Endothelial cell of umbilical vein (primary cell): ENCODE results near the gene BUD31. TPM values are rescaled to one million over a fixed set of nuclear protein-coding genes. Genes with fewer than 3 reads are reported as not detected.

Source experiments
- BruUV-seq: library from RNA; stranded (reverse); fragments of 400-500 nt; replicated peaks from 2 replicates; lab custom pipeline; 2021; lab: Mats Ljungman, UMichigan
- CTCF ChIA-PET: fragments of 300-600, 350-600 bp; sonication (Branson Sonifier 250); formaldehyde crosslinking; loops from one replicate; lab custom pipeline; 2021; ENCODE audit warnings: antibody characterized with exemption, inconsistent platforms; lab: Charles Lee
- POLR2A ChIA-PET: fragments of 300-600, 350-600 bp; sonication (Branson Sonifier 250); formaldehyde crosslinking; loops from one replicate; lab custom pipeline; 2021; ENCODE audit warnings: antibody characterized with exemption, inconsistent platforms; lab: Charles Lee
- DNase-seq: peaks from one replicate; pipeline ENCODE4 v3.0.0-alpha.2; 2011; ENCODE audit warnings: low read depth, low spot score
- FAIRE-seq: peaks from 2 replicates; lab custom pipeline; 2011; peaks lifted over from hg19 to GRCh38; lab: Jason Lieb, UNC
- H2AFZ ChIP-seq: 2 replicates; pipeline ENCODE4 v1.6.0; 2012; ENCODE audit warnings: low read depth, low read length, control low read depth, inconsistent platforms
- H3K27ac ChIP-seq: 2 replicates; pipeline ENCODE4 v1.5.1; 2011; ENCODE audit warnings: low read depth, mild to moderate bottlenecking, control low read depth, low read length, moderate library complexity; ENCODE audit not compliant: insufficient read depth
- H3K27me3 ChIP-seq, 2 experiments: 2 replicates each; pipeline versions ENCODE4 v1.6.0 to v1.6.1; 2011; ENCODE audit warnings: low read length in 2 of 2, mixed read lengths in 1 of 2; ENCODE audit not compliant: control insufficient read depth in 2 of 2, insufficient read depth in 2 of 2
- H3K36me3 ChIP-seq, 2 experiments: 2 replicates in 1 of 2; 3 replicates in 1 of 2; pipeline ENCODE4 v1.5.1; 2011; ENCODE audit warnings: low read length in 2 of 2, mild to moderate bottlenecking in 1 of 2, moderate library complexity in 1 of 2; ENCODE audit not compliant: control insufficient read depth in 2 of 2, insufficient read depth in 2 of 2; ENCODE audit errors: extremely low read depth in 1 of 2
- H3K4me1 ChIP-seq: 3 replicates; pipeline ENCODE4 v1.5.1; 2011; ENCODE audit warnings: mild to moderate bottlenecking, low read length; ENCODE audit not compliant: control insufficient read depth, insufficient read depth; ENCODE audit errors: extremely low read depth
- H3K4me2 ChIP-seq: 2 replicates; pipeline ENCODE4 v1.6.1; 2011; ENCODE audit warnings: low read length, control low read depth, mixed read lengths; ENCODE audit not compliant: insufficient read depth
- H3K4me3 ChIP-seq, 3 experiments: fragments of 200-600 bp in 1 of 3; sonication (generic), shearing (Covaris generic) in 1 of 3; replicated peaks in 1 of 3; 2 replicates each; pipeline ENCODE4 v1.5.1; 2011 to 2016; ENCODE audit warnings: control low read depth in 3 of 3, low read length in 3 of 3, mild to moderate bottlenecking in 2 of 3, inconsistent platforms in 1 of 3, low read depth in 1 of 3, moderate library complexity in 1 of 3; ENCODE audit not compliant: insufficient read depth in 1 of 3
- H3K79me2 ChIP-seq: 2 replicates; pipeline ENCODE4 v1.6.0; 2012; ENCODE audit warnings: low read length, inconsistent platforms; ENCODE audit not compliant: control insufficient read depth, insufficient read depth
- H3K9ac ChIP-seq: replicated peaks from 2 replicates; pipeline ENCODE3; 2011; ENCODE audit warnings: low read length, control low read depth; ENCODE audit not compliant: insufficient read depth; ENCODE audit errors: extremely low read depth
- H3K9me1 ChIP-seq: replicated peaks from 3 replicates; pipeline ENCODE4 v1.6.0; 2011; ENCODE audit warnings: mild to moderate bottlenecking, low read length; ENCODE audit not compliant: control insufficient read depth, insufficient read depth; ENCODE audit errors: extremely low read depth
- H3K9me3 ChIP-seq: replicated peaks from 2 replicates; pipeline ENCODE4 v1.5.1; 2012; ENCODE audit warnings: low read length, inconsistent platforms; ENCODE audit not compliant: control insufficient read depth, insufficient read depth
- H4K20me1 ChIP-seq: replicated peaks from 2 replicates; pipeline ENCODE3; 2011; ENCODE audit warnings: mild to moderate bottlenecking, low read length; ENCODE audit not compliant: control insufficient read depth, insufficient read depth; ENCODE audit errors: extremely low read depth
- CTCF ChIP-seq, 2 donors: IDR thresholded peaks; 1 replicate in 1 of 2; 2 replicates in 1 of 2; pipeline ENCODE4 v1.5.1; 2011; ENCODE audit warnings: low read length in 2 of 2, mild to moderate bottlenecking in 2 of 2, moderate library complexity in 2 of 2, control low read depth in 1 of 2, inconsistent platforms in 1 of 2, low read depth in 1 of 2; ENCODE audit not compliant: insufficient read depth in 1 of 2; ENCODE audit errors: extremely low read depth in 1 of 2
- EZH2 ChIP-seq: IDR thresholded peaks from 2 replicates; pipeline ENCODE4 v1.6.1; 2012; ENCODE audit warnings: borderline replicate concordance, low read depth, mild to moderate bottlenecking, moderate library complexity, low read length, inconsistent platforms; ENCODE audit not compliant: severe bottlenecking
- FOS ChIP-seq: IDR thresholded peaks from 2 replicates; pipeline ENCODE4 v1.6.1; 2011; ENCODE audit warnings: mild to moderate bottlenecking, low read length, moderate library complexity, borderline replicate concordance; ENCODE audit not compliant: insufficient read depth
- GATA2 ChIP-seq: IDR thresholded peaks from 2 replicates; pipeline ENCODE4 v1.7.0; 2011; ENCODE audit warnings: low read depth, mild to moderate bottlenecking, moderate library complexity, mixed read lengths, low read length; ENCODE audit not compliant: insufficient read length, insufficient read depth
- JUN ChIP-seq: IDR thresholded peaks from 2 replicates; pipeline ENCODE4 v1.6.1; 2011; ENCODE audit warnings: borderline replicate concordance, low read depth; ENCODE audit not compliant: insufficient read length, insufficient read depth
- MAX ChIP-seq: IDR thresholded peaks from 2 replicates; pipeline ENCODE4 v1.6.1; 2011; ENCODE audit not compliant: insufficient read depth, insufficient read length
- MYC ChIP-seq: IDR thresholded peaks from one replicate; pipeline ENCODE4 v1.6.1; 2011; ENCODE audit warnings: mild to moderate bottlenecking, low read depth, low read length
- POLR2A ChIP-seq: IDR thresholded peaks from 2 replicates; pipeline ENCODE4 v1.6.1; 2012; ENCODE audit warnings: low read depth, mild to moderate bottlenecking, control low read depth, low read length
- POLR2AphosphoS5 ChIP-seq: IDR thresholded peaks from 2 replicates; pipeline ENCODE4 v1.6.1; 2012; ENCODE audit warnings: low read depth, mild to moderate bottlenecking, control low read depth, low read length, moderate library complexity; ENCODE audit not compliant: insufficient read depth
- dilution Hi-C: fragments of 300-500 bp; cut with MboI; formaldehyde crosslinking; loops from one replicate; pipeline ENCODE4 v1.15.0; 2019; ENCODE audit warnings: low sequenced_read_pairs; ENCODE audit not compliant: extremely low pct_ligation_motif_present
- intact Hi-C: fragments of 100-400 bp; cut with micrococcal nuclease; formaldehyde crosslinking; loops from one replicate; pipeline ENCODE4 v1.10.0; 2022
- polyA plus RNA-seq, 4 experiments: library from polyadenylated mRNA; depleted of rRNA in 3 of 4; stranded (reverse) in 3 of 4; unstranded in 1 of 4; fragments of >200 nt; gene quantifications; 2 replicates each; pipeline versions ENCODE4 v1.2.1 to v1.2.3, GENCODE V29; 2011 to 2012; ENCODE audit warnings: missing spikeins in 1 of 4
- total RNA-seq: library from RNA; stranded (reverse); gene quantifications from 2 replicates; pipeline ENCODE4 v1.2.3, GENCODE V29; 2021

The BUD31 gene
- total and polyA plus RNA-seq, 2 donors (not counting 3 experiments of a cell fraction or from before 2014, with no cell fraction given) = 67.8 to 122 TPM

- TF ChIP-seq POLR2A = no peak
- no peak for TF ChIP-seq POLR2AphosphoS5
- no peak for TF ChIP-seq GATA2
- TF ChIP-seq CTCF (IDR thresholded peaks at IDR 0.05; ENCODE audit: extremely low read depth in 1 of 2, insufficient read depth in 1 of 2, low read depth in 1 of 2, low read length in 2 of 2) = no peak
- TF ChIP-seq MYC = no peak
- TF ChIP-seq MAX = no peak
- no peak for TF ChIP-seq EZH2
- no peak for TF ChIP-seq FOS
- no peak for TF ChIP-seq JUN
- H3K36me3 ChIP-seq = peaks cover 6 to 8% of the 10 kb centered on the region in 2 experiments
- H3K4me2 ChIP-seq = no peak overlapping the region
- H4K20me1 ChIP-seq = no peaks in the 10 kb centered on the region
- FAIRE-seq (no peak), DNase-seq (no peak)
- no peaks in the 10 kb centered on the region for H3K9me1 ChIP-seq
- POLR2A ChIA-PET = no interaction called here
- BruUV-seq = no TSS peak
- dilution Hi-C loops = no loop called here
- intact Hi-C loops = no loop called here
- no peak overlapping the region for H3K9ac ChIP-seq
- H3K27me3 ChIP-seq = no peaks in the 10 kb centered on the region
- no peaks in the 10 kb centered on the region for H3K4me1 ChIP-seq
- H3K4me3 ChIP-seq = no peak overlapping the region
- CTCF ChIA-PET = interaction anchor here (0.9 to 1.9 kb wide), 2 partner anchors 39 to 211 kb away, joined by 5 to 7 read pairs; partner anchors contain the start of genes BUD31 and PDAP1
- H3K79me2 ChIP-seq = no peaks in the 10 kb centered on the region
- H3K27ac ChIP-seq = no peak overlapping the region
- no peaks in the 10 kb centered on the region for H3K9me3 ChIP-seq
- H2AFZ ChIP-seq = no peak overlapping the region
Observed at GRCh38 chr7:99369767-99370391, 38.9 kb upstream of the BUD31 start.
